Fibroblast of lung (primary cell): Measurements from ENCODE around the gene VMAC.

ENCODE experiments used
- CTCF ChIP-seq, 2 donors: IDR thresholded peaks in 1 of 2; conservative IDR thresholded peaks in 1 of 2; 1 replicate in 1 of 2; 2 replicates in 1 of 2; pipeline ENCODE4 v1.5.1; 2011 to 2012; ENCODE audit warnings: low read length in 2 of 2, control low read depth in 1 of 2, inconsistent platforms in 1 of 2, low read depth in 1 of 2, mild to moderate bottlenecking in 1 of 2
- EZH2 ChIP-seq: IDR thresholded peaks from 2 replicates; pipeline ENCODE4 v1.5.1; 2012; ENCODE audit warnings: low read length, control low read depth, mild to moderate bottlenecking; ENCODE audit errors: missing control alignments

GRCh38 chr19:5867201-5868136 lies 37.2 kb upstream of the VMAC start:
- no peak for TF ChIP-seq CTCF (conservative IDR thresholded peaks at IDR 0.05 in 1 of 2, IDR thresholded peaks at IDR 0.05 in 1 of 2; ENCODE audit: low read depth in 1 of 2, low read length in 2 of 2)
- no peak for TF ChIP-seq EZH2
